WERI-Rb-1 (cell line): Measurements from ENCODE around the gene ULBP1.
"Not testable (repeated sequence)": the region's sequence is repeated elsewhere in the genome, so short reads cannot be mapped to it uniquely, and the experiment has no call there.

Experiments used
- DNase-seq: peaks from one replicate; pipeline ENCODE4 v3.0.0-alpha.2; 2020
- H3K27ac ChIP-seq: fragments of 250-450 bp; sonication (Bioruptor Pico); 2 replicates; pipeline ENCODE4 v1.5.1; 2020; ENCODE audit warnings: mild to moderate bottlenecking, moderate library complexity
- H3K27me3 ChIP-seq: fragments of 250-450 bp; sonication (Bioruptor Pico); 2 replicates; pipeline ENCODE4 v1.5.1; 2021; ENCODE audit warnings: mild to moderate bottlenecking, low read depth, moderate library complexity; ENCODE audit not compliant: insufficient read depth, severe bottlenecking
- H3K36me3 ChIP-seq: fragments of 250-450 bp; sonication (Bioruptor Pico); 2 replicates; pipeline ENCODE4 v1.5.1; 2020; ENCODE audit warnings: mild to moderate bottlenecking, moderate library complexity
- H3K4me3 ChIP-seq: 2 replicates; pipeline ENCODE4 v1.5.1; 2011; ENCODE audit warnings: low read depth, mild to moderate bottlenecking, control low read depth, low read length
- H3K9me3 ChIP-seq: fragments of 250-450 bp; sonication (Bioruptor Pico); 2 replicates; pipeline ENCODE4 v1.5.1; 2021; ENCODE audit warnings: mild to moderate bottlenecking, moderate library complexity; ENCODE audit not compliant: severe bottlenecking
- TF ChIP-seq, protein P1 (sequence below): IDR thresholded peaks from 2 replicates; pipeline ENCODE4 v1.5.1; 2011; ENCODE audit warnings: low read depth, mild to moderate bottlenecking, control low read depth, inconsistent platforms, low read length

ULBP1 gene

DNA sequence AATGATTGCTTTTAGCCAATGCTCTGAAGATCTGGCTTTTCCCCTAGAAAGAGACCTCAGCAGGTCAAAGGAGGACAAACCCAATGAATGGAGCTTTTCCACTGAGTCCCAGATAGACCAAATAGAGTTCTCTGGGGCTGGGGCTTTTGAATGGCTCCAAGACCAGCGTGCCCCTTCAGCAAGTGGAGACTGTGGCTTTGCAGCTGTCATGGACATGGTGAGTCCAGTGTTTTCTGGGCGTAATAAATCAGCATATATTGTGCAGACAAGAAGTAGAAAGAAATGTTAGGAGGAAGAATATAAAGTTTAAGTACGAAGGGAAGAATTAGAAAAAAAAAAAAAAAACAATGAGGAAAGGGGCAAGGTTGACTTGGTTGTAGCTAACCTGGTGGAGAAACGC, 28.1 kb downstream of the ULBP1 start:
- H3K27me3 ChIP-seq: peaks cover 54% of the 10 kb centered on the region
- no peak overlapping the region for H3K27ac ChIP-seq
- H3K9me3 ChIP-seq: peaks cover 2% of the 10 kb centered on the region
- TF ChIP-seq, protein P1, sequence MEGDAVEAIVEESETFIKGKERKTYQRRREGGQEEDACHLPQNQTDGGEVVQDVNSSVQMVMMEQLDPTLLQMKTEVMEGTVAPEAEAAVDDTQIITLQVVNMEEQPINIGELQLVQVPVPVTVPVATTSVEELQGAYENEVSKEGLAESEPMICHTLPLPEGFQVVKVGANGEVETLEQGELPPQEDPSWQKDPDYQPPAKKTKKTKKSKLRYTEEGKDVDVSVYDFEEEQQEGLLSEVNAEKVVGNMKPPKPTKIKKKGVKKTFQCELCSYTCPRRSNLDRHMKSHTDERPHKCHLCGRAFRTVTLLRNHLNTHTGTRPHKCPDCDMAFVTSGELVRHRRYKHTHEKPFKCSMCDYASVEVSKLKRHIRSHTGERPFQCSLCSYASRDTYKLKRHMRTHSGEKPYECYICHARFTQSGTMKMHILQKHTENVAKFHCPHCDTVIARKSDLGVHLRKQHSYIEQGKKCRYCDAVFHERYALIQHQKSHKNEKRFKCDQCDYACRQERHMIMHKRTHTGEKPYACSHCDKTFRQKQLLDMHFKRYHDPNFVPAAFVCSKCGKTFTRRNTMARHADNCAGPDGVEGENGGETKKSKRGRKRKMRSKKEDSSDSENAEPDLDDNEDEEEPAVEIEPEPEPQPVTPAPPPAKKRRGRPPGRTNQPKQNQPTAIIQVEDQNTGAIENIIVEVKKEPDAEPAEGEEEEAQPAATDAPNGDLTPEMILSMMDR: no peak
- H3K36me3 ChIP-seq: no peaks in the 10 kb centered on the region
- H3K4me3 ChIP-seq: no peak overlapping the region
- DNase-seq: no peak

DNA sequence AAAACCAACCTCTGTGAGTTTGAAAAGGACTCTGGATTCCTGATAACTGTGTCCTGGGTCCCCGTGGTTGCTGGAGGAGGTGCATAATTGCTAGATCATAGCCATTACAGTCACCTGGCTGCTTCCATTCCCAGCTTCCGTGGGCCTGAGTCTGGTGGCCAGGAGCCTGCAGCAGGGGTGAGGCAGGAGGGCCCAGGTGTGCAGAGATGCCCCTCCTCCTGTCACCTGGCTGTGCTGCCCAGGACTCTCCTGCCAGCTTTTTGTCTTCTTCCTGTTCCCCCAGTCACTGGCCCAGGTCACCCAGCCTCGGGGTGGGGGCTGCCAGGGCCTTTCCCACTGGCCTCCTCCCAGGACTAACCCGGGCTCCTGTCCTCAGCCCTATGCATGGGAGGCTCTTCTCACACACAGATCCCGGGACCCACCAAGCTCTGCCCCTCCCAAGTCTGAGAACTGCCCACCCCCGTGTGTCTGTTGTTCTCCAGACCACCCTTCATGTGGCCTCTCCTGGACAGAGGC, 31.6 kb downstream of the ULBP1 start:
- Histone ChIP-seq H3K36me3 (no peaks in the 10 kb centered on the region), H3K27me3 (peaks cover 20% of the 10 kb centered on the region), H3K9me3 (no peaks in the 10 kb centered on the region), H3K4me3 (no peak overlapping the region), H3K27ac (no peak overlapping the region)
- TF ChIP-seq, protein P1: no peak
- no peak for DNase-seq

DNA sequence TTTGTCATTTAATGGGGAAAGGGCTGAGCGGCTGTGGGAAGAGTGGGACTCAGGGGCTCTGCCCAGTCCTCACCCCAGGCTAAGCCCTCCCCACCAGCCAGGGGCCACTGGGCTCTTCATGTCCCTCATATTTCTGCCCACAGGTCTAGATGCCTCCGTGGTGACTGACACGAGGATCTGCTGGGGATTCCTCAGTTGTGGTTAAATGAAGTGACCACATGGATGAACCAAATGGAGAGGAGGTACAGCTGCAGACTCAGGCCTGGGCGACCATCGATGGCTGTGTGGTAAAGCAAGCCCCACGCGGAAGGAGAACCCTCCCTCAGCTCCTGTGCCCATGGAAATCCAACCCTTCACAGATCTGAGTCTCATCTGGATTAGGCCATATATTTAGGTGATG, 32.2 kb downstream of the ULBP1 start:
- H3K9me3 ChIP-seq: no peaks in the 10 kb centered on the region
- peaks cover 13% of the 10 kb centered on the region for H3K27me3 ChIP-seq
- no peak overlapping the region for H3K4me3 ChIP-seq
- no peak for DNase-seq
- TF ChIP-seq, protein P1: no peak
- H3K27ac ChIP-seq: no peak overlapping the region
- no peaks in the 10 kb centered on the region for H3K36me3 ChIP-seq

DNA sequence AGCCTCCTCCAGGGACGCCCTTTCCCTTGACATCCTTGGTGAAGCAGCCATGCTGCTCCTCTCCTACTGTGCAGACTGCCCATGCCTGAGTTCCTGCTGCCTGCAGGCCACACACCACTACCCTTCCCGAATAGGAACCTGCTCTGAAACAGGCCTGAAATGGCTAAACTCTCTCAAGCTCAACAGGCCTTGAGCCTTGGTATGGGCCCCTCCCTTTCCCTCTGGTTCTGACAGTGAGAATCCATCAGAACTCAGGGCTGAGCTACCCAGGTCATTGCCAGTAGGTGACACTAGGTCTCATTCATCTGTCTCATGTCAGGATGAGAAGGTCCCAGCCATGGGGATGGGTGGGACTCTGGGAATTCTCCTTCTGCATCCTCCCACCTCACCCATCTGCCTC, 35.9 kb downstream of the ULBP1 start:
- Histone ChIP-seq H3K4me3 (no peak overlapping the region), H3K27me3 (no peaks in the 10 kb centered on the region), H3K36me3 (no peaks in the 10 kb centered on the region), H3K9me3 (no peaks in the 10 kb centered on the region), H3K27ac (no peak overlapping the region)
- TF ChIP-seq, protein P1: no peak
- no peak for DNase-seq

DNA sequence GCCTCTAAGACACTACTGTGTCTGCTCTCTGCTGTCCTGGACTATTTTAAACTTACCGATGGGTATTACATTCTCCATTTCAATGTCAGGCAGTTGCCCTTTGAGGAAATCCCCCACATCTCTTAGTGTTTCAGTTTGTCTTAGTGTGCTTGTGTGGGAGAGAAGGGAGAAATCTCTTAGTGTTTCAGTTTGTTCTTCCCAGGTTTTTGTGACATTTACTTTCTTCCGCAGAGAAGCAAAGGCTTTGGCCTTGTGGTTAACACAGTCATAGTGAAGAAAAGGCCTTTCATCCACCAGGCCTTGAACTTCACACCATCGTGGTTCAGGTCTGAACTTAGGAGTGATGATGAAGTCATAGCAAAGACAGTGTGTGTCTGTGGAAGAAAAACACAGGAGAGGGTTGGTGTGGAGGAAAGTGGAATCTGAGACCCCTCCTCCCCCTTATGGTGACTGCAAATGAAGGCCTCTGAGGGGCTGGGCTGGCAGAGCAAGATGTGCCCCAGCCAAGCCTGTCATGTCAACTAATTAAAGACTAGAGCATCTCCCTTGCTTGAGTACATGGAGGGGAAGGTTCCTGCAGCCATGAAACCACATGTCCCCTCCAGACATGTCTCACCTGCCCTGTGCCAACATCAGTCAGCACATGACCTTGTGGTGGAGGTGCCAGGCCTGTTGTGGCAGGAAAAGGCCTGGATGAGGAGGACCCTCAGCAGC, 37.7 kb downstream of the ULBP1 start:
- Histone ChIP-seq H3K27ac (no peak overlapping the region), H3K36me3 (no peaks in the 10 kb centered on the region), H3K27me3 (no peaks in the 10 kb centered on the region), H3K9me3 (no peaks in the 10 kb centered on the region), H3K4me3 (no peak overlapping the region)
- no peak for DNase-seq
- TF ChIP-seq, protein P1: no peak

DNA sequence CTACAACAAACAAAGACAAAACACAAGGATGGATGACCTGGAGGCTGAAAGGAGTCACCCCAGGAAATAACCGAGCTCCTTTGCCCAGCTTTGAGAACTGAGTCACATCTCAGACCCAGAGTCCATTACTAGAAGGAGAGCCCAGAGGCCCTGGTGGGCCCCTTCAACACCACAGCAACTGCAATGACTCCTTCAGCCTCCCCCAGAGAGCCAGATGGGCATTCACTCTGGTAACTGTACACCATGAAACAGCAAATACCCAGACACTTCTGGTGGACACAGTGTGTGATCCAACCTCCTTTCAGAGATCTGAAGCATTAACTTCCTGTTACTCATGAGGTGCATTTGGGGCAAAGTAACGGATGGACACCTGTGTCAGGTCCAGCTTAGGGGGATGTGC, 39.0 kb downstream of the ULBP1 start:
- TF ChIP-seq, protein P1: no peak
- no peaks in the 10 kb centered on the region for H3K9me3 ChIP-seq
- H3K27ac ChIP-seq: no peak overlapping the region
- DNase-seq: no peak
- no peaks in the 10 kb centered on the region for H3K27me3 ChIP-seq
- no peaks in the 10 kb centered on the region for H3K36me3 ChIP-seq
- H3K4me3 ChIP-seq: no peak overlapping the region

DNA sequence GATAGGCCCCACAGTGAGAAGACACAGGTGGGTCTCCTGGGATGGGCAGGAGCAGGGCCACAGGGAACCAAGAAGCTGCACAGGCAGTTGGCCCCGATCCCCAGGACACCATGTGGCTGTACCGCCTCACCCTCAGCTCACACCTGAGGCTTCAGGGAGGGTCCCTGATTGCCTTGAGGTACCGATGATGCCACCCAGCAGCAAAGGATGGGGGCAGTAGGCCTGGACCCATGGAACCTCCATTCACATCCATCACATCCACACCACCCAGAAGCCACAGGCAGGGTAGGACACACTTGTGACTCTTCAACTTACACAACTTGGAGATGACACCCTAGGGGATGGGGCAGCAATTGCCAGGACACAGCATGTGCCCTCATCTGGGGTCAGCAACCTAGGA, 39.9 kb downstream of the ULBP1 start:
- H3K27ac ChIP-seq, H3K9me3 ChIP-seq, H3K36me3 ChIP-seq, DNase-seq, H3K27me3 ChIP-seq, H3K4me3 ChIP-seq: not testable (repeated sequence)
